H1 (cell line): Measurements from ENCODE around the gene SATB2. TPM values are rescaled to one million over a fixed set of nuclear protein-coding genes. Genes with fewer than 3 reads are reported as not detected.

Experiments
- CTCF ChIA-PET: fragments of 300-600 bp; sonication (Branson Sonifier 250); formaldehyde crosslinking; loops from one replicate; lab custom pipeline; 2021; ENCODE audit not compliant: partially characterized antibody; lab: Charles Lee
- POLR2A ChIA-PET: fragments of 300-600 bp; sonication (Branson Sonifier 250); formaldehyde crosslinking; loops from one replicate; lab custom pipeline; 2021; ENCODE audit warnings: inconsistent platforms; ENCODE audit not compliant: partially characterized antibody; lab: Charles Lee
- DNase-seq, 2 experiments: peaks; one replicate each; pipeline versions ENCODE4 v3.0.0 to v3.0.0-alpha.2; 2010 to 2022; ENCODE audit warnings: low spot score in 2 of 2, low read depth in 1 of 2, mixed read lengths in 1 of 2
- FAIRE-seq: peaks from 2 replicates; lab custom pipeline; 2011; peaks lifted over from hg19 to GRCh38; lab: Jason Lieb, UNC
- H2AFZ ChIP-seq: 2 replicates; pipeline ENCODE4 v1.8.1; 2012; ENCODE audit warnings: low read length, inconsistent platforms
- H2AK5ac ChIP-seq: 2 replicates; pipeline ENCODE4 v1.6.1; 2013; ENCODE audit warnings: low read depth, low read length
- H2BK120ac ChIP-seq: replicated peaks from 2 replicates; pipeline ENCODE3; 2013; ENCODE audit warnings: low read depth, low read length, inconsistent platforms
- H2BK12ac ChIP-seq: 2 replicates; pipeline ENCODE4 v1.6.1; 2013; ENCODE audit warnings: low read depth, low read length
- H2BK15ac ChIP-seq: 2 replicates; pipeline ENCODE4 v1.6.1; 2013; ENCODE audit warnings: low read length
- H2BK20ac ChIP-seq: 2 replicates; pipeline ENCODE4 v1.6.1; 2013; ENCODE audit warnings: low read length
- H2BK5ac ChIP-seq: 2 replicates; pipeline ENCODE4 v1.6.1; 2013; ENCODE audit warnings: low read depth, low read length
- H3K14ac ChIP-seq: 2 replicates; pipeline ENCODE4 v1.6.1; 2013; ENCODE audit warnings: inconsistent platforms; ENCODE audit not compliant: insufficient read length
- H3K18ac ChIP-seq: 2 replicates; pipeline ENCODE4 v1.6.1; 2013; ENCODE audit warnings: low read length; ENCODE audit errors: extremely low read depth
- H3K23ac ChIP-seq: 2 replicates; pipeline ENCODE4 v1.6.1; 2013; ENCODE audit warnings: inconsistent platforms; ENCODE audit not compliant: insufficient read length
- H3K23me2 ChIP-seq: 2 replicates; pipeline ENCODE4 v1.6.1; 2013; ENCODE audit warnings: low read depth, low read length
- H3K27ac ChIP-seq: 2 replicates; pipeline ENCODE4 v1.6.1; 2011; ENCODE audit warnings: low read depth, low read length, inconsistent platforms
- H3K27me3 ChIP-seq, 4 experiments: replicated peaks in 1 of 4; 1 replicate in 1 of 4; 2 replicates in 3 of 4; pipeline versions ENCODE4 v1.6.1 to v1.8.1; 2011 to 2013; ENCODE audit warnings: low read length in 3 of 4, mild to moderate bottlenecking in 3 of 4, inconsistent platforms in 2 of 4, mixed read lengths in 2 of 4, moderate library complexity in 1 of 4; ENCODE audit not compliant: control insufficient read depth in 3 of 4, insufficient read depth in 3 of 4; ENCODE audit errors: extremely low read depth in 1 of 4
- H3K36me3 ChIP-seq, 4 experiments: 2 replicates each; pipeline versions ENCODE4 v1.6.1 to v1.8.1; 2011 to 2013; ENCODE audit warnings: mild to moderate bottlenecking in 4 of 4, low read length in 3 of 4, moderate library complexity in 2 of 4, control low read depth in 1 of 4, inconsistent platforms in 1 of 4; ENCODE audit not compliant: insufficient read depth in 4 of 4, control insufficient read depth in 2 of 4
- H3K4ac ChIP-seq: replicated peaks from 2 replicates; pipeline ENCODE3; 2013; ENCODE audit warnings: low read length, low read depth, mixed read lengths, inconsistent platforms; ENCODE audit not compliant: insufficient read length
- H3K4me1 ChIP-seq, 4 experiments: replicated peaks in 1 of 4; 1 replicate in 1 of 4; 2 replicates in 3 of 4; pipeline versions ENCODE4 v1.6.1 to v1.8.1; 2011 to 2013; ENCODE audit warnings: low read length in 3 of 4, inconsistent platforms in 2 of 4, mixed read lengths in 1 of 4; ENCODE audit not compliant: insufficient read depth in 4 of 4, control insufficient read depth in 3 of 4
- H3K4me2 ChIP-seq, 2 experiments: 2 replicates each; pipeline versions ENCODE4 v1.6.1 to v1.8.1; 2011 to 2013; ENCODE audit warnings: low read depth in 2 of 2, low read length in 2 of 2, control low read depth in 1 of 2, inconsistent platforms in 1 of 2, mild to moderate bottlenecking in 1 of 2; ENCODE audit not compliant: insufficient read depth in 1 of 2
- H3K4me3 ChIP-seq, 4 experiments: fragments of 200-600, 300-600 bp in 1 of 4; sonication (generic), shearing (Covaris generic), sonication (Bioruptor Twin) in 1 of 4; 2 replicates each; pipeline versions ENCODE4 v1.5.1 to v1.8.1; 2011 to 2016; ENCODE audit warnings: low read length in 4 of 4, low read depth in 3 of 4, control low read depth in 2 of 4, inconsistent platforms in 2 of 4, mild to moderate bottlenecking in 2 of 4, mixed read lengths in 1 of 4, moderate library complexity in 1 of 4; ENCODE audit not compliant: insufficient read depth in 2 of 4; ENCODE audit errors: extremely low read depth in 1 of 4
- H3K56ac ChIP-seq: replicated peaks from 2 replicates; pipeline ENCODE3; 2013; ENCODE audit warnings: low read depth, mild to moderate bottlenecking, mixed read lengths, low read length, inconsistent platforms; ENCODE audit not compliant: insufficient read length
- H3K79me1 ChIP-seq: 2 replicates; pipeline ENCODE4 v1.6.1; 2013; ENCODE audit warnings: low read depth, low read length, control low read depth
- H3K79me2 ChIP-seq, 2 experiments: 2 replicates each; pipeline versions ENCODE4 v1.6.1 to v1.8.1; 2012 to 2013; ENCODE audit warnings: low read length in 2 of 2, mild to moderate bottlenecking in 2 of 2, inconsistent platforms in 1 of 2; ENCODE audit not compliant: insufficient read depth in 2 of 2, control insufficient read depth in 1 of 2
- H3K9ac ChIP-seq, 4 experiments: replicated peaks in 1 of 4; 1 replicate in 1 of 4; 2 replicates in 3 of 4; pipeline versions ENCODE4 v1.6.1 to v1.8.1; 2011 to 2013; ENCODE audit warnings: low read depth in 3 of 4, low read length in 3 of 4, control low read depth in 2 of 4, mild to moderate bottlenecking in 2 of 4, moderate library complexity in 2 of 4, inconsistent platforms in 1 of 4; ENCODE audit errors: extremely low read depth in 1 of 4
- H3K9me3 ChIP-seq, 2 experiments: 2 replicates each; pipeline versions ENCODE4 v1.6.1 to v1.8.1; 2012 to 2013; ENCODE audit warnings: mild to moderate bottlenecking in 2 of 2, moderate library complexity in 2 of 2, control low read depth in 1 of 2, inconsistent platforms in 1 of 2, low read depth in 1 of 2, low read length in 1 of 2, mixed read lengths in 1 of 2; ENCODE audit not compliant: insufficient read depth in 2 of 2
- H4K20me1 ChIP-seq, 2 experiments: replicated peaks in 1 of 2; 2 replicates each; pipeline versions ENCODE3 to v1.8.1; 2011 to 2013; ENCODE audit warnings: inconsistent platforms in 2 of 2, low read length in 2 of 2, mild to moderate bottlenecking in 1 of 2; ENCODE audit not compliant: insufficient read depth in 2 of 2, control insufficient read depth in 1 of 2
- H4K5ac ChIP-seq: 2 replicates; pipeline ENCODE4 v1.6.1; 2013; ENCODE audit warnings: low read length, low read depth, mixed read lengths, inconsistent platforms; ENCODE audit not compliant: insufficient read length
- H4K8ac ChIP-seq: 2 replicates; pipeline ENCODE4 v1.8.0; 2013; ENCODE audit warnings: mild to moderate bottlenecking, moderate library complexity, low read length, inconsistent platforms; ENCODE audit not compliant: insufficient read depth; ENCODE audit errors: extremely low read depth
- H4K91ac ChIP-seq: replicated peaks from 2 replicates; pipeline ENCODE3; 2013; ENCODE audit warnings: low read length, mixed read lengths, inconsistent platforms; ENCODE audit not compliant: insufficient read length
- ASH2L ChIP-seq: fragments of 200-600, 300-600 bp; sonication (generic); IDR thresholded peaks from one replicate; pipeline ENCODE4 v1.7.1; 2017; ENCODE audit warnings: low read length
- BCL11A ChIP-seq, 2 experiments: IDR thresholded peaks; one replicate each; pipeline ENCODE4 v1.6.1; 2011; ENCODE audit warnings: low read depth in 2 of 2, low read length in 2 of 2, mild to moderate bottlenecking in 2 of 2
- CHD2 ChIP-seq: IDR thresholded peaks from 2 replicates; pipeline ENCODE4 v1.6.1; 2012; ENCODE audit warnings: low read length, improper control_type of control experiment
- CTCF ChIP-seq, 3 experiments: IDR thresholded peaks; 1 replicate in 2 of 3; 2 replicates in 1 of 3; pipeline versions ENCODE4 v1.5.1 to v1.6.1; 2011; ENCODE audit warnings: low read length in 3 of 3, mild to moderate bottlenecking in 3 of 3, inconsistent platforms in 2 of 3, low read depth in 1 of 3, moderate library complexity in 1 of 3; ENCODE audit not compliant: insufficient read depth in 1 of 3; ENCODE audit errors: control extremely low read depth in 1 of 3
- EGR1 ChIP-seq: IDR thresholded peaks from 2 replicates; pipeline ENCODE4 v1.6.1; 2011; ENCODE audit warnings: low read depth, low read length, borderline replicate concordance
- KDM5A ChIP-seq: fragments of 200-600 bp; IDR thresholded peaks from 2 replicates; pipeline ENCODE4 v1.7.1; 2012; ENCODE audit warnings: mild to moderate bottlenecking, low read length, inconsistent platforms, mixed read lengths
- PHF8 ChIP-seq: fragments of 200-600 bp; sonication (generic); conservative IDR thresholded peaks from 2 replicates; pipeline ENCODE4 v1.7.1; 2012; ENCODE audit warnings: low read depth, mild to moderate bottlenecking, inconsistent platforms, low read length, moderate library complexity
- POU5F1 ChIP-seq: IDR thresholded peaks from 2 replicates; pipeline ENCODE4 v1.6.1; 2011; ENCODE audit warnings: low read depth, mild to moderate bottlenecking, low read length, moderate library complexity
- TAF1 ChIP-seq: IDR thresholded peaks from 2 replicates; pipeline ENCODE4 v1.6.1; 2011; ENCODE audit warnings: mild to moderate bottlenecking, low read depth, low read length
- TAF7 ChIP-seq: optimal IDR thresholded peaks from 2 replicates; pipeline ENCODE3; 2011; ENCODE audit warnings: low read depth, mild to moderate bottlenecking, inconsistent platforms, low read length, moderate library complexity, borderline replicate concordance
- TEAD4 ChIP-seq: IDR thresholded peaks from 2 replicates; pipeline ENCODE4 v1.6.1; 2012; ENCODE audit warnings: low read depth, low read length, inconsistent platforms, mixed read lengths
- WGBS, 2 experiments: shearing (Covaris generic) in 1 of 2; methylation state at CpG; one replicate each; pipeline versions ENCODE4 v1.1.6 to v1.1.7; 2013 to 2015; ENCODE audit warnings: low lambda C conversion rate in 2 of 2, mixed read lengths in 2 of 2, inconsistent platforms in 1 of 2, low coverage in 1 of 2, missing lambda C conversion rate in 1 of 2; ENCODE audit not compliant: insufficient replicate concordance in 2 of 2, insufficient coverage in 1 of 2, insufficient read length in 1 of 2; ENCODE audit errors: extremely low coverage in 1 of 2, missing lambda C conversion rate in 1 of 2; 5-methylcytosine and 5-hydroxymethylcytosine counted together
- polyA plus RNA-seq, 7 experiments: library from polyadenylated mRNA; depleted of rRNA in 3 of 7; stranded (reverse) in 5 of 7; unstranded in 2 of 7; fragments of >200 nt in 5 of 7; fragments of 200-250 nt in 2 of 7; gene quantifications; 1 replicate in 5 of 7; 2 replicates in 1 of 7; 4 replicates in 1 of 7; pipeline versions ENCODE4 v1.2.1 to v1.2.3, GENCODE V29; 2011 to 2013; ENCODE audit warnings: missing spikeins in 2 of 7, mixed read lengths in 2 of 7
- total RNA-seq: library from RNA; stranded (reverse); fragmentation: NEBNext Ultra II Directional; extraction: Animal tissue kit (Norgen Biotek cat#: 25700); gene quantifications from 2 replicates; pipeline ENCODE4 v1.2.1, GENCODE V29; 2021

The SATB2 gene
- total and polyA plus RNA-seq, 2 of the 8 experiments (the other 6 are each of a cell fraction or from before 2014, with no cell fraction given): 1.3 to 5.7 TPM

- no peak overlapping the region for H4K5ac ChIP-seq
- no peak overlapping the region for H3K23ac ChIP-seq
- no peak overlapping the region; the same call in 1 of the 2 replicates for H2BK15ac ChIP-seq
- peak overlapping the region; percentile 90 for H3K18ac ChIP-seq
- H2BK5ac ChIP-seq: peak overlapping the region; percentile 74; the same call in 1 of the 2 replicates
- peaks cover 42% of the 10 kb centered on the region for H3K23me2 ChIP-seq
- H4K20me1 ChIP-seq: no peaks in the 10 kb centered on the region
- no peaks in the 10 kb centered on the region for H3K36me3 ChIP-seq
- no peaks in the 10 kb centered on the region for H3K9me3 ChIP-seq
- H2BK20ac ChIP-seq: no peak overlapping the region
- H3K79me1 ChIP-seq: no peaks in the 10 kb centered on the region
- peaks cover 15 to 70% (median 46%) of the 10 kb centered on the region in 4 experiments; a peak in 6 of 7 replicates for H3K27me3 ChIP-seq
- peak overlapping the region; percentile 76 to 99 for H3K4me2 ChIP-seq
- H3K4me1 ChIP-seq: peaks cover 0 to 23% (median 10%) of the 10 kb centered on the region in 4 experiments; a peak in 6 of 7 replicates
- H2AFZ ChIP-seq: 0 out of 2 replicates have a peak overlapping the region, but pooled peaks have one; percentile 52
- POLR2A ChIA-PET: interaction anchor here (1.1 to 3.5 kb wide), 2 partner anchors 10 to 54 kb away, joined by 3 to 32 read pairs; no protein-coding TSS in a partner anchor
- no peak overlapping the region for H2AK5ac ChIP-seq
- H4K91ac ChIP-seq: peak overlapping the region; percentile 57
- no peaks in the 10 kb centered on the region for H3K79me2 ChIP-seq
- no peak overlapping the region for H3K27ac ChIP-seq
- no peak overlapping the region for H2BK120ac ChIP-seq
- peak overlapping the region in 1 of 4 experiments; percentile 29; a peak in 2 of 7 replicates for H3K9ac ChIP-seq
- CTCF ChIA-PET: interaction anchor here (0.8 to 1.2 kb wide), 2 partner anchors 10 to 12 kb away, joined by 3 to 5 read pairs; no protein-coding TSS in a partner anchor
- 3% methylated on average over 29 of the region's 56 CpGs; no CpG with 5 or more reads in 1 of the 2 experiments for WGBS, 2 experiments
- DNase-seq (peak in 1 of 2 experiments; percentile 82), FAIRE-seq (no peak)
- H2BK12ac ChIP-seq: peak overlapping the region; percentile 39; the same call in 1 of the 2 replicates
- peak overlapping the region; percentile 69 for H3K4ac ChIP-seq
- peak overlapping the region; percentile 60 to 73 (median 64) for H3K4me3 ChIP-seq
- peak overlapping the region; percentile 73 for H4K8ac ChIP-seq
- H3K14ac ChIP-seq: no peak overlapping the region
- H3K56ac ChIP-seq: peak overlapping the region; percentile 11
- TF ChIP-seq PHF8 (no peak), CTCF (IDR thresholded peaks at IDR 0.05; ENCODE audit: control extremely low read depth in 1 of 3, insufficient read depth in 1 of 3, low read depth in 1 of 3, low read length in 3 of 3) (no peak), BCL11A (IDR thresholded peaks at IDR 0.05; ENCODE audit: low read depth in 2 of 2, low read length in 2 of 2) (no peak), KDM5A (no peak), TAF7 (no peak), POU5F1 (no peak), CHD2 (no peak), TEAD4 (no peak), TAF1 (no peak), EGR1 (no peak), ASH2L (peak; percentile 64)
These were observed 1.1 kb upstream of the SATB2 start for GRCh38 chr2:199458806-199459285.
